ENCODE data around the gene DSCAML1.

The DSCAML1 gene

DNA sequence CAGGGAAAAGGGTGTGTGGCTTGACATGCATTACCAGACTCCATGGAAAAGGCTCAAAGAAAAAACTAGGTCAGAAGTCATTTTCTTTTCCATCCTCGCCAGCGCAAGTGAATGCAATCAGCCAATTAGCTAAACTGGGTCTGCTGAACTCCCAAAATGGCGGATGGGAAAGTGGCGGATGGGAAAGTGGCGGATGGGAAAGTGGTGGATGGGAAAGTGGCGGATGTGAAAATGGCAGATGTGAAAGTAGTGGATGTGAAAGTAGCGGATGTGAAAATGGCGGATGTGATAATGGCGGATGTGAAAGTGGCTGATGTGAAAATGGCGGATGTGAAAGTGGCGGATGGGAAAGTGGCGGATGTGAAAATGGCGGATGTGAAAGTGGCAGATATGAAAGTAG is 311.0 kb downstream of the DSCAML1 start:
- Histone ChIP-seq H3K27ac (ENCODE audit: low read depth in 2 of 2, low read length in 2 of 2) (no peak overlapping the region), H3K4me1 (ENCODE audit: control insufficient read depth in 2 of 2, insufficient read depth in 2 of 2, low read length in 2 of 2) (no peaks in the 10 kb centered on the region), H3K27me3 (ENCODE audit: control insufficient read depth in 2 of 2, insufficient read depth in 2 of 2, low read length in 2 of 2) (no peaks in the 10 kb centered on the region), H3K9ac (ENCODE audit: low read depth in 1 of 2, low read length in 2 of 2) (no peak overlapping the region), H3K36me3 (ENCODE audit: control insufficient read depth in 2 of 2, insufficient read depth in 2 of 2, low read length in 2 of 2) (no peaks in the 10 kb centered on the region), H3K4me3 (ENCODE audit: low read length in 2 of 2) (no peak overlapping the region), H3K9me3 (ENCODE audit: control insufficient read depth in 2 of 2, low read length in 2 of 2) (peaks cover 0 to 2% of the 10 kb centered on the region in 2 donors)

DNA sequence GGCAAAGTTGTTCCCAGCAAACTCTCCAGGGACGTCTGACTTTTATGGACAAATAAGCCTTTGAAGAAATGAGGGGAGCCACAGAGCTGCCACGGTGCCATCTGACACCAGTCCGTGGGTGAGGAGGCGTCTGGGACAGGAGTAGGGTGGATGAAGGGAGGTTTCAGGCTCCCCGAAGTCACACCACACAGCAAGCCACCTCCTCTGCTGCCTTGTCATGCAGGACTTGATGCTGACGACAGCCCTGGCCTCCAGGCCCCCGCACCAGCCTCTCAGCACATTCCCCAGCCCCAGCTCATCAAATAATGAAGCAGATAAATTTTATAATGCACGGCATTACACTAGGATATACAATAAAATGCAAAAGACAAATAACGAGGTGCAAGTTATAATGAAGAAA is 312.9 kb downstream of the DSCAML1 start:
- H3K27ac ChIP-seq (ENCODE audit: low read depth in 2 of 2, low read length in 2 of 2): no peak overlapping the region
- H3K36me3 ChIP-seq (ENCODE audit: control insufficient read depth in 2 of 2, insufficient read depth in 2 of 2, low read length in 2 of 2): no peaks in the 10 kb centered on the region
- no peak overlapping the region for H3K4me3 ChIP-seq (ENCODE audit: low read length in 2 of 2)
- no peaks in the 10 kb centered on the region for H3K27me3 ChIP-seq (ENCODE audit: control insufficient read depth in 2 of 2, insufficient read depth in 2 of 2, low read length in 2 of 2)
- H3K4me1 ChIP-seq (ENCODE audit: control insufficient read depth in 2 of 2, insufficient read depth in 2 of 2, low read length in 2 of 2): no peaks in the 10 kb centered on the region
- H3K9me3 ChIP-seq (ENCODE audit: control insufficient read depth in 2 of 2, low read length in 2 of 2): peaks cover 0 to 2% of the 10 kb centered on the region in 2 donors
- H3K9ac ChIP-seq (ENCODE audit: low read depth in 1 of 2, low read length in 2 of 2): no peak overlapping the region

DNA sequence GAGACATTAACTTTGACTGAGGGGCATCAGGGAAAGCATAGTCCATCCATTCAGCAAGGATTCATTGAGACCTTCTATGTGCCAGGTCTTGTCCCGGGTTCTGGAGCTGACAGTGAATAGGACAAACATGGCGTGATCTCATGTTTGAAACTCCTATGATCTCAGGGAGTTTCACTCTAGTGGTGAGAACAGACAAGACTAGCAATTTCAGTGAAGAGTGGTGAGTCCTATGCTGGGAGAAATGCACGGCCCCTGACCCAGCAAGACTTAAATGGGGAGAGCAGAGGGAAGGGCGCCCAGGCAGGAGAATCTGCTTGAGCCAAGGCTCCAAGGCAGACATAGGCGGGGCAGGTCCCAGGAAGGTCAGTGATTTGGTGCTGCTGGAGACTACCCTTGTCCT is 313.6 kb downstream of the DSCAML1 start:
- Histone ChIP-seq H3K4me3 (ENCODE audit: low read length in 2 of 2) (no peak overlapping the region), H3K9me3 (ENCODE audit: control insufficient read depth in 2 of 2, low read length in 2 of 2) (peaks cover 0 to under 1% of the 10 kb centered on the region in 2 donors), H3K9ac (ENCODE audit: low read depth in 1 of 2, low read length in 2 of 2) (no peak overlapping the region), H3K27me3 (ENCODE audit: control insufficient read depth in 2 of 2, insufficient read depth in 2 of 2, low read length in 2 of 2) (no peaks in the 10 kb centered on the region), H3K27ac (ENCODE audit: low read depth in 2 of 2, low read length in 2 of 2) (no peak overlapping the region), H3K36me3 (ENCODE audit: control insufficient read depth in 2 of 2, insufficient read depth in 2 of 2, low read length in 2 of 2) (no peaks in the 10 kb centered on the region), H3K4me1 (ENCODE audit: control insufficient read depth in 2 of 2, insufficient read depth in 2 of 2, low read length in 2 of 2) (no peaks in the 10 kb centered on the region)

DNA sequence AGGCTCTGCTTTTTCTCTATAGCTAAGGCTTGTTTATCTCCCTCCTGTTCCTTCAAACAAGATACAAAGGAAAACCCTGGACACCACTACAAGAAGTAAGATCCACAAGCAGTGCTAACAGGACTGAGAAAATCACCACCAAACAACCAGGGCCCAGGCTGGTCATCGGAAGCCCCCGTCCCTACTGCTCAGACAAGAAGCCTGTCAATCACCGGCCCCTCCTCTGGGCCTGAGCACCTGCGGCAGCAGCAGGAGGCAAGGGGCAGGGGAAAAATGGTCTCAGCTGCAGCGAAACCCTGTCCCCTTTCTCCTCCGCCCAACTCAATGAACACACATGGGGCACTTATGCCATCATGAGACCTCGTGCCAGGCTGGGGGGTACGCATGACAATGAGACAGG is 314.1 kb downstream of the DSCAML1 start:
- H3K36me3 ChIP-seq (ENCODE audit: control insufficient read depth in 2 of 2, insufficient read depth in 2 of 2, low read length in 2 of 2): no peaks in the 10 kb centered on the region
- no peaks in the 10 kb centered on the region for H3K27me3 ChIP-seq (ENCODE audit: control insufficient read depth in 2 of 2, insufficient read depth in 2 of 2, low read length in 2 of 2)
- no peak overlapping the region for H3K9ac ChIP-seq (ENCODE audit: low read depth in 1 of 2, low read length in 2 of 2)
- H3K4me3 ChIP-seq (ENCODE audit: low read length in 2 of 2): no peak overlapping the region
- no peaks in the 10 kb centered on the region for H3K9me3 ChIP-seq (ENCODE audit: control insufficient read depth in 2 of 2, low read length in 2 of 2)
- peaks cover 0 to 3% of the 10 kb centered on the region in 2 donors for H3K4me1 ChIP-seq (ENCODE audit: control insufficient read depth in 2 of 2, insufficient read depth in 2 of 2, low read length in 2 of 2)
- H3K27ac ChIP-seq (ENCODE audit: low read depth in 2 of 2, low read length in 2 of 2): no peak overlapping the region

DNA sequence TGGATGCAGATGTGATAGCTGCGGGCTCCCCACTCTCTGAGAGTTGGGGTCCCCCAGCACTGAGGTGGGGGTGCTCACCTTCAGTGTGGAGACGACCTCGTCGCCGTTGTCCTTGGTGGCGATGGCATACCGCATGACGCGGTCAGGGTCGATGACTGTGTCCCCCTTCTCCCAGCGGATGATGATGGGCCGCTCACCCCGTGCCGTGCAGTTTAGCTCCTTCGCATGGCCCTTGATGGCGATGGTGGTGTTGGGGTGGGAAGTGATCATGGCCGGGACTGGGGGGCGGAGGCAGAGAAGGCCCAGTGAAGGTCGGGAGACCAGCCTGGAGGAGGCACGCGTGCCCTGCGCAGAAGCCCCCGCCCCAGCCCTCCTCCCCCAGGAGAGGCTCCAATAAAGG is 315.1 kb downstream of the DSCAML1 start:
- H3K9ac ChIP-seq (ENCODE audit: low read depth in 1 of 2, low read length in 2 of 2): no peak overlapping the region
- no peaks in the 10 kb centered on the region for H3K9me3 ChIP-seq (ENCODE audit: control insufficient read depth in 2 of 2, low read length in 2 of 2)
- H3K4me3 ChIP-seq (ENCODE audit: low read length in 2 of 2): no peak overlapping the region
- H3K36me3 ChIP-seq (ENCODE audit: control insufficient read depth in 2 of 2, insufficient read depth in 2 of 2, low read length in 2 of 2): no peaks in the 10 kb centered on the region
- H3K27me3 ChIP-seq (ENCODE audit: control insufficient read depth in 2 of 2, insufficient read depth in 2 of 2, low read length in 2 of 2): no peaks in the 10 kb centered on the region
- no peak overlapping the region for H3K27ac ChIP-seq (ENCODE audit: low read depth in 2 of 2, low read length in 2 of 2)
- H3K4me1 ChIP-seq (ENCODE audit: control insufficient read depth in 2 of 2, insufficient read depth in 2 of 2, low read length in 2 of 2): peaks cover 0 to 3% of the 10 kb centered on the region in 2 donors

DNA sequence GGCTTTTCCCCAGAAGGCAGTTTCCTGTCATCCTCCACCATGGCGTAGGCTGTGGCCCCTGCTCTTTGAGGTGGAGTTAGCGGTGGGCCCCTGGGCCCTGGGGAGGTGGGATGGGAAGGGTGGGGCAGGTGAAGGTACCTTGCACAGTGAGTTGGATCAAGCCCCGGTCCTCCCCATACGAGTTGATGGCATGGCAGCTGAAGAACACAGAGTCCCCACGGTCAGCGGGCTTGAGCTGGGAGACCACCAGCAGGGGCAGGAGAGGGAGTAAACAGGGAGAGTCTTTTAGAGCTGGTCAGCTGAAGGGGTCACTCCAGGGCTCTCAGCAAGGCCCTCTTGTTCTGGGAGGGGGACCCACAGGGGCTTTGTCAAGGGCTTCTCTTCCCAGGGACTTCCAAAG is 316.0 kb downstream of the DSCAML1 start:
- peaks cover 0 to 3% of the 10 kb centered on the region in 2 donors for H3K4me1 ChIP-seq (ENCODE audit: control insufficient read depth in 2 of 2, insufficient read depth in 2 of 2, low read length in 2 of 2)
- H3K9me3 ChIP-seq (ENCODE audit: control insufficient read depth in 2 of 2, low read length in 2 of 2): no peaks in the 10 kb centered on the region
- H3K27ac ChIP-seq (ENCODE audit: low read depth in 2 of 2, low read length in 2 of 2): no peak overlapping the region
- peaks cover 0 to 2% of the 10 kb centered on the region in 2 donors for H3K27me3 ChIP-seq (ENCODE audit: control insufficient read depth in 2 of 2, insufficient read depth in 2 of 2, low read length in 2 of 2)
- H3K9ac ChIP-seq (ENCODE audit: low read depth in 1 of 2, low read length in 2 of 2): no peak overlapping the region
- no peaks in the 10 kb centered on the region for H3K36me3 ChIP-seq (ENCODE audit: control insufficient read depth in 2 of 2, insufficient read depth in 2 of 2, low read length in 2 of 2)
- H3K4me3 ChIP-seq (ENCODE audit: low read length in 2 of 2): no peak overlapping the region

DNA sequence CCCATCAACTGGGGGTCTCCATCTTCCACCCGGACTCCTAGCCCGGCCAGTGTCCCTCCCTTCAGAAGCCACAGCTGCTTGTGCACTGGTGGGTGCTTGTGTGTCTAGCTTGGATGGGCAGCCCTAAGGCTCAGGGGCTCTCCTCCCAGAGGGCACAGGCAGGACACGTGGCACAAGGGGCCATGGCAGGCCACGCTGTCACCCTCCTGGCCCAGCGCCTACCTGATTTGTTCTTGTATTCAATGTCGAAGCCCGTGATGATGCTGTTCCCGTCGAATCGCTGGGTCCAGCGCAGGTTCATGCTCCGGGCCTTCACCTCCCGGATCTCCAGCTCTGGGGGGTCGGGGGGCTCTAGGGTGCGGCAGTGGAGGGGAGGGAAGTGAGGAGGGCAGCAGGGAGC is 316.8 kb downstream of the DSCAML1 start:
- Histone ChIP-seq H3K27me3 (ENCODE audit: control insufficient read depth in 2 of 2, insufficient read depth in 2 of 2, low read length in 2 of 2) (peaks cover 0 to 2% of the 10 kb centered on the region in 2 donors), H3K4me3 (ENCODE audit: low read length in 2 of 2) (no peak overlapping the region), H3K9me3 (ENCODE audit: control insufficient read depth in 2 of 2, low read length in 2 of 2) (no peaks in the 10 kb centered on the region), H3K9ac (ENCODE audit: low read depth in 1 of 2, low read length in 2 of 2) (no peak overlapping the region), H3K36me3 (ENCODE audit: control insufficient read depth in 2 of 2, insufficient read depth in 2 of 2, low read length in 2 of 2) (no peaks in the 10 kb centered on the region), H3K27ac (ENCODE audit: low read depth in 2 of 2, low read length in 2 of 2) (no peak overlapping the region), H3K4me1 (ENCODE audit: control insufficient read depth in 2 of 2, insufficient read depth in 2 of 2, low read length in 2 of 2) (peaks cover 0 to 3% of the 10 kb centered on the region in 2 donors)

DNA sequence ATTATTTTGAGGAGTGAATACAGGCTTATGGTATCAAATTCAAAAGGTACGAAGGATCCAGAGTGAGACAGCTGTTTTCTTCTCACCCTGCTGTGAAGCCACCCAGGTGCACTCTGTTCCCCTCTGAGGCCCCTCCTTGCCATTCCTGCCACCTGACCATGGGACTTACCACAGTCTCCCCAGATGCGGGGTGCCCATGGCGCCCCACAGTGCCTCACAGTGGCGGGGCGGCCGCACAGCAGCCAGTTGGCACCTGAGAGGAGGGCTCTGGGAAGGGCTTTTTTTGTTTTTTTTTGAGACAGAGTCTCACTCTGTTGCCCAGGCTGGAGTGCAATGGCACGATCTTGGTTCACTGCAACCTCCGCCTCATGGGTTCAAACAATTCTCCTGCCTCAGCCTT is 317.6 kb downstream of the DSCAML1 start:
- Histone ChIP-seq H3K4me1 (ENCODE audit: control insufficient read depth in 2 of 2, insufficient read depth in 2 of 2, low read length in 2 of 2) (peaks cover 0 to 3% of the 10 kb centered on the region in 2 donors), H3K9ac (ENCODE audit: low read depth in 1 of 2, low read length in 2 of 2) (no peak overlapping the region), H3K27me3 (ENCODE audit: control insufficient read depth in 2 of 2, insufficient read depth in 2 of 2, low read length in 2 of 2) (peaks cover 0 to 2% of the 10 kb centered on the region in 2 donors)

DNA sequence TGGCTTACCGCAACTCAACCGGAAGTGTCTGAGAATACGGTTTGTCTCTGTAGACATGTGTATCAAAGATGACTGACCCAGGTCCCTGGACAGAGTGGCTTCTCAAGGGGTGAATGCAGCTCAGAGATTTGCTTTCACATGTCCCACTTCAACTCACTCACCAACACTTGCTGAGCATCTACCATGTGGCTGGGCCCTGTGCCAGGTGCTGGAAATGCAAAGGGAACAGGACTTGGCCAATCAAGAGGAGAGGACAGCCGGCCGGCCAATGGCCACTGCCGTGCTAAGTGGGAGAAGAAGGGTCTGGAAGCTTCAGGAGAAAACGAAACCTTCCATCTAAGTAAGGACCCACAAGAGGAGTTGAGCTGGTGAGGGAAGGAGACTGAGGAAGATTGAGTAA is 318.1 kb downstream of the DSCAML1 start:
- Histone ChIP-seq H3K4me3 (ENCODE audit: low read length in 2 of 2) (no peak overlapping the region), H3K27ac (ENCODE audit: low read depth in 2 of 2, low read length in 2 of 2) (no peak overlapping the region), H3K4me1 (ENCODE audit: control insufficient read depth in 2 of 2, insufficient read depth in 2 of 2, low read length in 2 of 2) (peaks cover 0 to 3% of the 10 kb centered on the region in 2 donors), H3K9me3 (ENCODE audit: control insufficient read depth in 2 of 2, low read length in 2 of 2) (no peaks in the 10 kb centered on the region), H3K27me3 (ENCODE audit: control insufficient read depth in 2 of 2, insufficient read depth in 2 of 2, low read length in 2 of 2) (peaks cover 0 to 2% of the 10 kb centered on the region in 2 donors), H3K36me3 (ENCODE audit: control insufficient read depth in 2 of 2, insufficient read depth in 2 of 2, low read length in 2 of 2) (no peaks in the 10 kb centered on the region), H3K9ac (ENCODE audit: low read depth in 1 of 2, low read length in 2 of 2) (no peak overlapping the region)

More for the DNA sequence above, 317.6 kb downstream of the DSCAML1 start:
- no peak overlapping the region for H3K4me3 ChIP-seq (ENCODE audit: low read length in 2 of 2)
- no peaks in the 10 kb centered on the region for H3K36me3 ChIP-seq (ENCODE audit: control insufficient read depth in 2 of 2, insufficient read depth in 2 of 2, low read length in 2 of 2)
- no peaks in the 10 kb centered on the region for H3K9me3 ChIP-seq (ENCODE audit: control insufficient read depth in 2 of 2, low read length in 2 of 2)
- H3K27ac ChIP-seq (ENCODE audit: low read depth in 2 of 2, low read length in 2 of 2): no peak overlapping the region

DNA sequence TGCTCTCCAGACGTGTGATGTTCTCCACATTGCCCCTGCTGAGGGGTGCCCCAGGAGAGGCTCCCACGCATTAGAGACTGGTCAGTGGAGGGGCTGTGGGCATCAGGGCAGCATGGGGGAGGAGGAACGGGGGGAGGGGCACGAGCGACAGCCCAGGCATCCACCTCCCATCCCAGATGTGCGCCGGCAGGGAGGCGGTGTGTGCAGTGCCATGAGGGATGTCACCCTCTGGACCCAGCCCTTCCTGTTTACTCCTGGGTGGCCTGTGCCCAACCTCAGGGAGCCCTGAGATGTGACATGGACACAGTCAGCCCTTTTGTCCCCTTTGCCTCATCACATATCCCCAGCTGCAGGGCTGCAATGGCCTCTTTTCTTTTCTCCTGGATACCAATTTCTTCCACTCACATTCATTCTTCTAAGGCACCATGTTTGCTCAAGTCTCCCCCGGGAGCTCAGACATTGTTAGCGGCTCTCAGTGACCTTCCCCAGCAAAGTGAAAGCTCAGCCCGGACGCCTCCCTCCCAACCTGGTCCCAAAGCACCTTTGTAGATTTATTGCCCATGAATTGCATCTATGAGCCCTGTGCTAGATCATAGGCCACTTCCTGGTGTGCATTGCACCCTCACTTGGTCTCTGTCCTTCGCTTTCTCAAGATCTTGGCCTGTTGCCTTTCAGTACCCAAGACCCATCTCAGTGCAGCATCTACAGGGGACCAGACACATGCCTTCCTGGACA is 318.7 kb downstream of the DSCAML1 start:
- H3K36me3 ChIP-seq (ENCODE audit: control insufficient read depth in 2 of 2, insufficient read depth in 2 of 2, low read length in 2 of 2): no peaks in the 10 kb centered on the region
- no peak overlapping the region for H3K27ac ChIP-seq (ENCODE audit: low read depth in 2 of 2, low read length in 2 of 2)
- H3K4me3 ChIP-seq (ENCODE audit: low read length in 2 of 2): no peak overlapping the region
- H3K4me1 ChIP-seq (ENCODE audit: control insufficient read depth in 2 of 2, insufficient read depth in 2 of 2, low read length in 2 of 2): peaks cover 0 to 3% of the 10 kb centered on the region in 2 donors
- H3K9ac ChIP-seq (ENCODE audit: low read depth in 1 of 2, low read length in 2 of 2): no peak overlapping the region
- no peaks in the 10 kb centered on the region for H3K9me3 ChIP-seq (ENCODE audit: control insufficient read depth in 2 of 2, low read length in 2 of 2)
- peaks cover 0 to 2% of the 10 kb centered on the region in 2 donors for H3K27me3 ChIP-seq (ENCODE audit: control insufficient read depth in 2 of 2, insufficient read depth in 2 of 2, low read length in 2 of 2)
